HCT116 (cell line): Measurements from ENCODE around the gene SETSIP. TPM values are rescaled to one million over a fixed set of nuclear protein-coding genes. Genes with fewer than 3 reads are reported as not detected.
A peak's percentile ranks its signal among the peaks of the same experiment; 100 is the strongest.

Experiments used
- ATAC-seq: fragments of 200-7000 bp; cut with Tn5 transposase; 2 replicates; pipeline ENCODE4 v1.9.1; 2020; ENCODE audit warnings: mild to moderate bottlenecking, moderate library complexity
- Bru-seq: library from RNA; stranded (reverse); fragments of 400-500 nt; gene quantifications from one replicate; lab custom pipeline; 2021; lab: Mats Ljungman, UMichigan
- BruChase-seq, 2 experiments: library from RNA; stranded (reverse); fragments of 400-500 nt; gene quantifications; one replicate each; lab custom pipeline; 2021; lab: Mats Ljungman, UMichigan
- BruUV-seq: library from RNA; stranded (reverse); fragments of 400-500 nt; replicated peaks from 2 replicates; lab custom pipeline; 2021; lab: Mats Ljungman, UMichigan
- CTCF ChIA-PET: fragments of 300-600 bp; sonication (Branson Sonifier 250); formaldehyde crosslinking; loops from one replicate; lab custom pipeline; 2021; ENCODE audit warnings: antibody characterized with exemption; lab: Charles Lee
- POLR2A ChIA-PET: fragments of 300-600, 350-600 bp; sonication (Branson Sonifier 250); formaldehyde crosslinking; loops from one replicate; lab custom pipeline; 2021; ENCODE audit warnings: antibody characterized with exemption; lab: Charles Lee
- RAD21 ChIA-PET, 2 experiments: fragments of 300-600 bp; sonication (Branson Sonifier 250); formaldehyde crosslinking; loops; one replicate each; lab custom pipeline; 2023; ENCODE audit warnings: low total read pairs in 2 of 2; ENCODE audit not compliant: uncharacterized antibody in 2 of 2, unreplicated experiment in 2 of 2, low non-redundant PET in 1 of 2; lab: Charles Lee
- DNase-seq: peaks from one replicate; pipeline ENCODE4 v3.0.0-alpha.2; 2010; ENCODE audit warnings: low read depth, low spot score
- H2AFZ ChIP-seq: fragments of 200-600 bp; shearing (Covaris generic), sonication (generic); 2 replicates; pipeline ENCODE4 v1.6.1; 2017; ENCODE audit warnings: low read depth, mixed run types, mixed read lengths, antibody characterized with exemption, low read length; ENCODE audit not compliant: poor library complexity, severe bottlenecking
- H3K27ac ChIP-seq: 2 replicates; pipeline ENCODE4 v1.5.1; 2012; ENCODE audit warnings: low read depth, low read length
- H3K27me3 ChIP-seq: fragments of 200-600 bp; sonication (generic); 2 replicates; pipeline ENCODE4 v1.6.1; 2016; ENCODE audit warnings: mixed run types, low read length, mixed read lengths; ENCODE audit not compliant: insufficient read depth
- H3K36me3 ChIP-seq, 2 experiments: fragments of 200-500 bp in 1 of 2; fragments of 200-600 bp in 1 of 2; sonication (Bioruptor generic) in 1 of 2; sonication (generic) in 1 of 2; 2 replicates each; pipeline versions ENCODE4 v1.5.1 to v1.6.1; 2014 to 2016; ENCODE audit warnings: low read length in 2 of 2, inconsistent platforms in 1 of 2, mixed read lengths in 1 of 2, mixed run types in 1 of 2; ENCODE audit not compliant: insufficient read depth in 2 of 2, control insufficient read depth in 1 of 2
- H3K4me1 ChIP-seq, 2 experiments: fragments of 200-600 bp in 1 of 2; sonication (generic) in 1 of 2; 2 replicates each; pipeline versions ENCODE4 v1.5.1 to v1.6.1; 2012 to 2017; ENCODE audit warnings: low read length in 2 of 2, inconsistent platforms in 1 of 2, mild to moderate bottlenecking in 1 of 2, mixed read lengths in 1 of 2, mixed run types in 1 of 2, moderate library complexity in 1 of 2; ENCODE audit not compliant: insufficient read depth in 2 of 2, control insufficient read depth in 1 of 2
- H3K4me2 ChIP-seq: fragments of 200-600 bp; sonication (generic); 2 replicates; pipeline ENCODE4 v1.6.1; 2017; ENCODE audit warnings: mixed run types, low read length, mixed read lengths
- H3K4me3 ChIP-seq, 2 experiments: fragments of 200-600 bp in 1 of 2; sonication (generic) in 1 of 2; replicated peaks in 1 of 2; 2 replicates each; pipeline ENCODE4 v1.5.1; 2011 to 2016; ENCODE audit warnings: low read length in 2 of 2, control low read depth in 1 of 2, low read depth in 1 of 2, mild to moderate bottlenecking in 1 of 2, mixed read lengths in 1 of 2, mixed run types in 1 of 2
- H3K79me2 ChIP-seq: fragments of 200-600 bp; sonication (generic); 2 replicates; pipeline ENCODE4 v1.6.1; 2017; ENCODE audit warnings: mild to moderate bottlenecking, mixed run types, low read length, moderate library complexity, mixed read lengths; ENCODE audit not compliant: insufficient read depth
- H3K9ac ChIP-seq: fragments of 200-600 bp; sonication (generic); 2 replicates; pipeline ENCODE4 v1.6.1; 2016; ENCODE audit warnings: low read length, mixed read lengths
- H3K9me2 ChIP-seq: fragments of 200-600 bp; sonication (generic), shearing (Covaris generic); 2 replicates; pipeline ENCODE4 v1.6.1; 2017; ENCODE audit warnings: mixed run types, mild to moderate bottlenecking, moderate library complexity; ENCODE audit not compliant: insufficient read depth
- H3K9me3 ChIP-seq, 2 experiments: fragments of 200-500 bp in 1 of 2; fragments of 200-600 bp in 1 of 2; sonication (Bioruptor generic) in 1 of 2; sonication (generic) in 1 of 2; 2 replicates each; pipeline ENCODE4 v1.6.1; 2014 to 2017; ENCODE audit warnings: low read length in 2 of 2, mixed read lengths in 2 of 2, inconsistent platforms in 1 of 2, low read depth in 1 of 2, mild to moderate bottlenecking in 1 of 2, mixed run types in 1 of 2, moderate library complexity in 1 of 2; ENCODE audit not compliant: control insufficient read depth in 1 of 2, insufficient read depth in 1 of 2
- H4K20me1 ChIP-seq: fragments of 200-600 bp; sonication (generic), shearing (Covaris generic); 2 replicates; pipeline ENCODE4 v1.6.1; 2017; ENCODE audit warnings: mixed run types, mild to moderate bottlenecking, moderate library complexity; ENCODE audit not compliant: insufficient read depth
- EZH2phosphoT487 ChIP-seq: fragments of 200-600 bp; IDR thresholded peaks from 2 replicates; pipeline ENCODE4 v1.6.1; 2018; ENCODE audit warnings: antibody characterized with exemption, borderline replicate concordance
- FOSL1 ChIP-seq: IDR thresholded peaks from 2 replicates; pipeline ENCODE4 v1.6.1; 2012; ENCODE audit warnings: low read depth
- POLR2A ChIP-seq: IDR thresholded peaks from 2 replicates; pipeline ENCODE4 v1.7.0; 2011; ENCODE audit warnings: borderline replicate concordance; ENCODE audit not compliant: insufficient read depth, insufficient read length; ENCODE audit errors: extremely low read depth
- POLR2AphosphoS5 ChIP-seq: IDR thresholded peaks from 2 replicates; pipeline ENCODE4 v1.6.1; 2011; ENCODE audit warnings: mild to moderate bottlenecking, low read depth, low read length, moderate library complexity
- RAD21 ChIP-seq: IDR thresholded peaks from 2 replicates; pipeline ENCODE4 v1.6.1; 2012; ENCODE audit warnings: low read depth, mild to moderate bottlenecking
- SIN3A ChIP-seq: IDR thresholded peaks from 2 replicates; pipeline ENCODE4 v1.6.1; 2012; ENCODE audit warnings: low read depth
- SP1 ChIP-seq: IDR thresholded peaks from 2 replicates; pipeline ENCODE4 v1.6.1; 2012; ENCODE audit warnings: low read depth
- SRF ChIP-seq: IDR thresholded peaks from 2 replicates; pipeline ENCODE4 v1.6.1; 2012; ENCODE audit warnings: low read depth
- YY1 ChIP-seq: IDR thresholded peaks from 2 replicates; pipeline ENCODE4 v1.6.1; 2011; ENCODE audit warnings: low read length, low read depth, moderate library complexity, mild to moderate bottlenecking; ENCODE audit not compliant: insufficient replicate concordance; ENCODE audit errors: extremely low read depth
- ZFX ChIP-seq: fragments of 450-650 bp; IDR thresholded peaks from 2 replicates; pipeline ENCODE4 v1.6.1; 2017
- ZNF274 ChIP-seq: fragments of 200-500 bp; sonication (Bioruptor generic); IDR thresholded peaks from 2 replicates; pipeline ENCODE4 v1.6.1; 2014; ENCODE audit warnings: mild to moderate bottlenecking, low read depth, low read length, inconsistent platforms
- intact Hi-C: fragments of 100-400 bp; cut with micrococcal nuclease; formaldehyde crosslinking; loops from 2 replicates; pipeline ENCODE4 v1.10.0; 2022
- long read RNA-seq: library from polyadenylated mRNA; unstranded; transcript quantifications from one replicate; pipeline ENCODE4 v2.0.0, GENCODE V29; 2021; ENCODE audit not compliant: unreplicated experiment
- polyA plus RNA-seq: library from polyadenylated mRNA; unstranded; fragments of >200 nt; gene quantifications from 2 replicates; pipeline ENCODE4 v1.2.1, GENCODE V29; 2012; ENCODE audit warnings: missing spikeins
- total RNA-seq: library from RNA; stranded (reverse); gene quantifications from one replicate; pipeline ENCODE4 v1.2.1, GENCODE V29; 2021; ENCODE audit not compliant: unreplicated experiment
- TF ChIP-seq, protein P1 (sequence below): IDR thresholded peaks from 2 replicates; pipeline ENCODE4 v1.6.1; 2012
- TF ChIP-seq, protein P2 (sequence below): IDR thresholded peaks from 2 replicates; pipeline ENCODE4 v1.6.1; 2012; ENCODE audit warnings: low read depth

SETSIP gene, protein sequence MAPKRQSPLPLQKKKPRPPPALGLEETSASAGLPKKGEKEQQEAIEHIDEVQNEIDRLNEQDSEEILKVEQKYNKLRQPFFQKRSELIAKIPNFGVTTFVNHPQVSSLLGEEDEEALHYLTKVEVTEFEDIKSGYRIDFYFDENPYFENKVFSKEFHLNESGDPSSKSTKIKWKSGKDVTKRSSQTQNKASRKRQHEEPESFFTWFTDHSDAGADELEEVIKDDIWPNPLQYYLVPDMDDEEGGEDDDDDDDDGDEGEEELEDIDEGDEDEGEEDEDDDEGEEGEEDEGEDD
- total RNA-seq: 0.27 TPM
- polyA plus RNA-seq: 0.14 TPM in 1 of 2 replicates, not detected in the other
- not detected for Bru-seq, nascent RNA
- BruChase-seq, experiment 1, labeled RNA remaining after a 6-hour chase: percentile 24 among the genes with signal in this experiment
- not detected for BruChase-seq, experiment 2, labeled RNA remaining after a 2-hour chase
- long read RNA-seq: 0 reads

DNA sequence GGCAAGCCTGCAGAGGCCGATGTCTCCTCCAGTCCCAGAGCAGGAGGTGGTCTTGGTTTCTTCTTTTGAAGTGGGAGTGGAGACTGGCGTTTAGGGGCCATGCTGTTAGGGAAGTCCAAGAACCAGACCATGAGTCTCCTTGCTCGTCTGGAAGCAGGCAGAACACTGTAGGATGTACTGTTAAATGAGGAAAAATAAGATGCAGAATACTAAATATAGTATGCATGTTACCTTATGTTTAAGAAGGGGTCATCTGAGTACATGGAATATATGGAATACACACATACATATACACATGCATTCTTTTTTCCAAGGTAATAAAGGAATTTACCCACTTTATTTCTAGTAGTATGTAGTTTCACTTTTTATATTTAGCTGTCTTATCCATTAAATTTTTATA, at the start of gene SETSIP:
TSS of gene SETSIP (minus strand) at position 101 of the 400 bp plus-strand sequence. CDS start at position 101, 0 bp downstream.
- H3K9me3 ChIP-seq: no peaks in the 10 kb centered on the region
- ATAC-seq (no peak), DNase-seq (no peak)
- H3K4me3 ChIP-seq: no peak within 1 kb of the TSS
- ChIA-PET RAD21 (no interaction called here), CTCF (no interaction called here), POLR2A (no interaction called here)
- no peaks in the 10 kb centered on the region for H3K36me3 ChIP-seq
- peaks cover 2 to 6% of the 10 kb centered on the region in 2 experiments; a peak in 2 of 4 replicates for H3K4me1 ChIP-seq
- no peak within 1 kb of the TSS for H3K4me2 ChIP-seq
- H4K20me1 ChIP-seq: no peaks in the 10 kb centered on the region
- intact Hi-C loops: no loop called here
- H3K27ac ChIP-seq: no peak within 1 kb of the TSS
- no peaks in the 10 kb centered on the region for H3K27me3 ChIP-seq
- H3K9ac ChIP-seq: no peak within 1 kb of the TSS
- no TSS peak for BruUV-seq
- no peaks in the 10 kb centered on the region for H3K79me2 ChIP-seq
- no peak within 1 kb of the TSS for H2AFZ ChIP-seq
- TF ChIP-seq SRF (no peak), ZFX (no peak), EZH2phosphoT487 (no peak), POLR2AphosphoS5 (no peak), ZNF274 (no peak)
- TF ChIP-seq, protein P1, sequence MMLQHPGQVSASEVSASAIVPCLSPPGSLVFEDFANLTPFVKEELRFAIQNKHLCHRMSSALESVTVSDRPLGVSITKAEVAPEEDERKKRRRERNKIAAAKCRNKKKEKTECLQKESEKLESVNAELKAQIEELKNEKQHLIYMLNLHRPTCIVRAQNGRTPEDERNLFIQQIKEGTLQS: no peak
- H3K9me2 ChIP-seq: no peaks in the 10 kb centered on the region

DNA sequence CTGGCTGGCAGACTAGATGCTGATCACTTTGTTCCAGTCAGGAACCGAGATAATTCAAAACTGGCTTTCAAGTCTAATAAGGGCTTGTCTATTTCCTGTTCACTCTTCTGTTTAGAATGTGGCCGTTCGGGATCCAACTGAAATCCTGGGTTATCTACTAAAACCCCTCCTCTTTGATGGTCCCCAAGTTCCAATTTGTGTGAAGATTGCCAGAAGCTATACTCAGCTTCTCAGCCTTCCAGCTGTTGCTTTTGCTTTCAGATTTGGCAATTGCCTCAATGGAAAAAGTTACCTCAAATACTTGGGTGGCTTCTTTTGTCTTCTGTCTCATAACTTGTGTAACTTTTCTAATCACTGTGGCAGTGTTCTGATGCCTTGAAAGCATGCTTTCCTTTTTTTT, 48.7 kb upstream of the SETSIP start:
- no peak for DNase-seq
- no peaks in the 10 kb centered on the region for H3K27me3 ChIP-seq
- H3K4me2 ChIP-seq: no peak overlapping the region
- CTCF ChIA-PET: no interaction called here
- H4K20me1 ChIP-seq: no peaks in the 10 kb centered on the region
- H2AFZ ChIP-seq: no peak overlapping the region
- H3K27ac ChIP-seq: no peak overlapping the region
- BruUV-seq: no TSS peak
- intact Hi-C loops: no loop called here
- no peaks in the 10 kb centered on the region for H3K79me2 ChIP-seq
- POLR2A ChIA-PET: no interaction called here
- H3K4me1 ChIP-seq: no peaks in the 10 kb centered on the region
- RAD21 ChIA-PET: no interaction called here
- no peaks in the 10 kb centered on the region for H3K36me3 ChIP-seq
- no peak for ATAC-seq
- H3K9ac ChIP-seq: no peak overlapping the region
- no peak overlapping the region for H3K4me3 ChIP-seq
- 0 out of 2 replicates have a peak, but pooled peaks cover 2% of the 10 kb centered on the region for H3K9me2 ChIP-seq
- H3K9me3 ChIP-seq: no peaks in the 10 kb centered on the region
- TF ChIP-seq, protein P1: no peak
- no peak for TF ChIP-seq POLR2A
- TF ChIP-seq ZNF274: no peak
- no peak for TF ChIP-seq SIN3A
- TF ChIP-seq FOSL1: no peak
- TF ChIP-seq SP1: no peak
- no peak for TF ChIP-seq YY1
- no peak for TF ChIP-seq RAD21
- TF ChIP-seq, protein P2, sequence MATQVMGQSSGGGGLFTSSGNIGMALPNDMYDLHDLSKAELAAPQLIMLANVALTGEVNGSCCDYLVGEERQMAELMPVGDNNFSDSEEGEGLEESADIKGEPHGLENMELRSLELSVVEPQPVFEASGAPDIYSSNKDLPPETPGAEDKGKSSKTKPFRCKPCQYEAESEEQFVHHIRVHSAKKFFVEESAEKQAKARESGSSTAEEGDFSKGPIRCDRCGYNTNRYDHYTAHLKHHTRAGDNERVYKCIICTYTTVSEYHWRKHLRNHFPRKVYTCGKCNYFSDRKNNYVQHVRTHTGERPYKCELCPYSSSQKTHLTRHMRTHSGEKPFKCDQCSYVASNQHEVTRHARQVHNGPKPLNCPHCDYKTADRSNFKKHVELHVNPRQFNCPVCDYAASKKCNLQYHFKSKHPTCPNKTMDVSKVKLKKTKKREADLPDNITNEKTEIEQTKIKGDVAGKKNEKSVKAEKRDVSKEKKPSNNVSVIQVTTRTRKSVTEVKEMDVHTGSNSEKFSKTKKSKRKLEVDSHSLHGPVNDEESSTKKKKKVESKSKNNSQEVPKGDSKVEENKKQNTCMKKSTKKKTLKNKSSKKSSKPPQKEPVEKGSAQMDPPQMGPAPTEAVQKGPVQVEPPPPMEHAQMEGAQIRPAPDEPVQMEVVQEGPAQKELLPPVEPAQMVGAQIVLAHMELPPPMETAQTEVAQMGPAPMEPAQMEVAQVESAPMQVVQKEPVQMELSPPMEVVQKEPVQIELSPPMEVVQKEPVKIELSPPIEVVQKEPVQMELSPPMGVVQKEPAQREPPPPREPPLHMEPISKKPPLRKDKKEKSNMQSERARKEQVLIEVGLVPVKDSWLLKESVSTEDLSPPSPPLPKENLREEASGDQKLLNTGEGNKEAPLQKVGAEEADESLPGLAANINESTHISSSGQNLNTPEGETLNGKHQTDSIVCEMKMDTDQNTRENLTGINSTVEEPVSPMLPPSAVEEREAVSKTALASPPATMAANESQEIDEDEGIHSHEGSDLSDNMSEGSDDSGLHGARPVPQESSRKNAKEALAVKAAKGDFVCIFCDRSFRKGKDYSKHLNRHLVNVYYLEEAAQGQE: no peak
